Stimulated activated naive CD4-positive, alpha-beta T cell treated with Interleukin-2 at 50 U/mL for 16 hours (primary cell): ENCODE results near the gene EIF2AK3.
A peak's percentile ranks its signal among the peaks of the same experiment; 100 is the strongest.
"Not testable (repeated sequence)": the region's sequence is repeated elsewhere in the genome, so short reads cannot be mapped to it uniquely, and the experiment has no call there.

ENCODE experiments used
- DNase-seq: peaks from one replicate; lab custom pipeline; 2025; lab: John Stamatoyannopoulos, UW

EIF2AK3 gene

DNA sequence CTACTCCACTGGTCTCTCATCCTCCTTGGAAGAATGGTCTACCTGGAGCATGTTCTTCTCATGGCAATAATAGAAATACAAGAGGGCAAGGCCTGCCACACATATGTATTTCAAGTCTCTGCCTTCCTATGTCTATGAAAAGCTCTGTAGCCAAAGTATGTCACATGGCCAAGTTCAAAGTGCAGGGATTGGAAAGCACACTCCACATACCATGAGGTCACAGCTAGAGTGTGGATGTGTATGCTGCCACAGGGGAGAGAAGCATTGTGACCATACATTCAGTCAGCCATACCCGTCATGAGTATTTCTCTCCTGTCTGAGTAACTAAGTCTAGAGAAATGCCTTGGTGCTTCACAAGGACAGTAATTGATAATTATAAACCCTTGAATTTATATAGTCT, 8.8 kb upstream of the EIF2AK3 start:
- no peak for DNase-seq

DNA sequence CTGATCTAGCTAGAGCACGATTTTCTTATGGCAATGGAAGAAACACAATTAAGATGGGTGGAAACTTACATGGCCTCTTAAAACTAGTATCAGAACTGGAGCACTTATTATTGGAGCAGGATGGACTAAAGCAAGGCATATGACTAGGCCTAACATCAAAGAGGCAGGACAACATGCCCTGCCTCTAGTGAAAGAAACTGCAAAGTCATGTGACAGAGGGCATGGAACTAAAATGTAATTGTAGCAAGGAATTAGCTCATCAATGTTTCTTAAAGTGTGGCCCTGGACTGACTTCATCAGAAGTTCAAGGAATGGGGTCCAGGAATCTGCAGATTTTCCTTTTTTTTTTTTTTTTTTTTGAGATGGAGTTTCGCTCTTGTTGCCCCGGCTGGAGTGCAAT, 5.3 kb upstream of the EIF2AK3 start:
- DNase-seq = no peak

DNA sequence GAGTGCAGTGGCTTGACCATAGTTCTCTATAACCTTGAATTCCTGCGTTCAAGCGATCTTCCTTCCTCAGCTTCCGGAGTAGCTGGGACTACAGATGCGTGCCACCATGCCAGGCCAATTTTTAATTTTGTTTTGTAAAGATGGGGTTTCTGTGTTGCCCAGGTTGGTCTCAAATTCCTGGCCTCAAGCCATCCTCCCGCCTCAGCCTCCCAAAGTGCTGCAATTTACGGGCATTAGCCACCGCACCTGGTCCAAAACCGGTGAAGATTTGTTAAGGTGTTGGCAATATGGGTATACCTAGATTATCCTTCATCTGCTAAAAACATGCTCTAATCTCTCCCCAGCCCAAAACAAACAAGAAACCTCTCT, 1.3 kb upstream of the EIF2AK3 start:
- no peak for DNase-seq

DNA sequence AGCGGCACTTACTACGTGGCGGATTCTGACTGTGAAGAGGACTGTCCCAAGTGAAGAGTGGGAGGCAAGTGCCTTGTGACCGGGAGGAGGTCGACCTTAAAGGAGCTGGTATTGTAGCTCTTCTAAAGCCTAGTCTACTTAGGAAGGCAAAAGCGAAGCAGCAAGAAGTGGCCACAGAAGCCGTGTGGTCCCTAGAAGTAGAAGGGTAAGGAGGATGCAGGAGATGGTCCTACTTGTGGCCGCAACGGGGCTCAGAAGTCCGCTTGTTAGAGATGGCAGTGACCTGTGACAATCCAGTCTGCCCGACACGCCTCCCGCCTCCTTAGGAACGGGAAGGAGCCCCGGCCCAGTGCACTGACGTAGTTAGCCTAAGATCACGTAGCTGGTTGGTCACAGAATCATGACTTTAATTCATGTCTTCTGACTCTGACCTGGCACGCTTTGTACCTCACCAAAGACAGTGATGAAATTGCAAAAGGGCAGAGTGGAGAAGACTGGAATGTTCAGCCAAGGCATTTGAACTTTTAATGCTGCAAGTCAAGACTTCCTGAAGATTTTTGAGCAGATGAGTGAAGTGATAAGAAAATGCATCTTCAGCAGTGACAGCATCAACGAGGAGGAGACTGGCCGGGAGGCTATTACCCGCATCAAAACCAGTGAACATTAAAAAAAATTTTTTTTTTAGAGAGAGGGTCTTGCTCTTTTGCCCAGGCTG, 749 bp upstream of the EIF2AK3 start:
- peak; percentile 80 for DNase-seq

DNA sequence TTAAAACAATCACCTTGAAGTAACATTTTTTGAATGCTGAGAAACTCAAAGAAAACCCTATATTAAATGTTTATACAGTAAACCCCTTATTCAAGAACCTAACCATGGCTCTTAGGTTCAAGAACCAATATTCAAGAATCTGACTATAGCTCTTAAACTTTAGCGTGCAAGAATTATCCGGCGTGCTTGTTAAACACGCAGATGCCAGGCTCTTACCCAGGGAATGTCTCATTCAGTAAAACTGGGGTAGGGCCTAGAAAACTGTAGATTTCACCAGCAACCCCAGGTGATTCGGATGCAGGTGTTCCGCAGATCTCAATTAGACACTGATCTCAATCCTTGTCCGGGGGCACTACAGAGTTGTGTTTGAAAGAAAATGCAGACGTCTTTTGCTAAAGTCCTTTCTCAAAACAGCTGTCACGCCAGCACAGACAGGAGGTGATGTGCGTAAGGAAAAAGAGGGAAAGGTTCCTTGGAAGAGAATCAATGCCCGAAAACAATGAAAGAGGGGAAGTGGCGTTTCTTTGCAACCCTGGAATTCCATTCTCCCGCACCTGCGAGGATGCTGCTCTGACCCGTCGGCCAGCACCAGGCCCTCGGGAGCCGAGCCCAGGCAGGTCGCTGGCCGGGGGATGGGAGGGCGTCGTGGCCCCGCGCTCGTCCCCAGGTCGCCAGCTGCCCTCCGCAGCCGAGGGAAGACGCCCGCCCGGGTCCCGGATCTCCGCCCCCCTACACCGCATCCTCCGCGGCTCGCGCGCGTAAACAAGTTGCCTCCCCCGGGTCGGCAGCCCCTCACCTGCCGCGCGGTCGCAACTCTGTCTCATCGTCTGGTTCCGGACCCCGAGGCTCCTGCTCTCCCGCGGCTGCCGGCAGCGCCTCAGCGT, 851 bp downstream of the EIF2AK3 start:
- DNase-seq = peak; percentile 45

DNA sequence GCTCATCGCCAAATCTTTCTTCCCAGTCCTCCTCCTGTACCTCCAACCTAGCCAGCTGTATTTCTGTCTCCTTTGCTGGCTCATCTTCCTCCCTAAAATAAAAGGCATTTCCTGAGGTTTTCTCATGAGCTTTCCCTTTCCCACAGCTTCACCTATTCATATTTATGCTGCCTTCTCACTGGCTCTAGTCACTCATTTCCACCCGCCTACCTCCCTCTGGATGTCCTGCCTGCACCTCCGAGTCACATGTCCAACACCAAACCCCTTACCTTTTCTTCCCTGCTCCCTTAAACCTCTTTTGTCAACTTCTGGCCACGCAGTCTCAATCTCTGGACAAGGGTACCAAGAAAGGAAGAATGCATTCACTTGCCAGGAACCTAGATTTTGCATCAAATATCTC, 2.8 kb downstream of the EIF2AK3 start:
- DNase-seq = no peak

DNA sequence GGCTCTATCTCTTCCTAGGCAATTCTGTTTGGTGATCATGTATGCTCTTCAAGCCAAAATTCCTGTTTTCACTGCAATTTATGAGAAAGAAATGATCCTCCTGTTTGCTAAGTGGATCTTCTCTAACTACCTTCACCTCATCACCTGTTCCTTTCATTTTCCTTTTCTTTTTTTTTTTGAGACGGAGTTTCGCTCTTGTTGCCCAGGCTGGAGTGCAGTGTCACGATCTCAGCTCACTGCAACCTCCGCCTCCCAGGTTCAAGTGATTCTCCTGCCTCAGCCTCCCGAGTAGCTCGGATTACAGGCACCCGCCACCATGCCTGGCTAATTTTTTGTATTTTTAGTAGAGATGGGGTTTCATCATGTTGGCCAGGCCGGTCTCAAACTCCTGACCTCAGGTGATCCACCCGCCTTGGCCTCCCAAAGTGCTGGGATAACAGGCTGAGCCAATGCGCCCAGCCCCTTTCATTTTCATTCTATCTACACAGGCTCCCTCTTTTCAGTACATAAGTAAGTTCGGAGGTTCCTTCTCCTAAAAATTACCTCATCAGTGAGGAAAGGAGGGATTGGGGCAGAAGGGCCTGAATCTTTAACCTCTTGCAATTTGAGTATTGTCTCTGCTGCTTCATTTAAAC, 3.3 kb downstream of the EIF2AK3 start:
- not testable (repeated sequence) for DNase-seq

DNA sequence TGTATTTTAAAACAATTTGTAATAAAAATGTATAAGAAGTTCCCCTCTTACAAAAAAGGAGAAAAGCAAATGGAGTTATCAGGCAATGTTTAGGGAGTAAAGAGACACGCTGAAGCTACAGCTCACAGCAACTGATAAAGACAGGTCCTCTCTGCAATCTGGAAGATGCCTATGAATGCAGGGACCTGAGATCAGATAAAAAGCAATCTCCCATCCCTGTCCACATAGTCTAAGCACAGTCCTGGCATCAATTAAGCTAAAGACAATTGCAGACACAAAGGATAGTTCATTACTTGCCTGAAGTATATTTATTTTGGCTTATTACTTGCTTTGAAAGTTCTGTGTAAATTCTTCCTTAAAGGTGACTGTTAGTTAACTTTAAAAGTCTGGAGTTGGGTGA, 5.0 kb downstream of the EIF2AK3 start:
- DNase-seq = no peak

DNA sequence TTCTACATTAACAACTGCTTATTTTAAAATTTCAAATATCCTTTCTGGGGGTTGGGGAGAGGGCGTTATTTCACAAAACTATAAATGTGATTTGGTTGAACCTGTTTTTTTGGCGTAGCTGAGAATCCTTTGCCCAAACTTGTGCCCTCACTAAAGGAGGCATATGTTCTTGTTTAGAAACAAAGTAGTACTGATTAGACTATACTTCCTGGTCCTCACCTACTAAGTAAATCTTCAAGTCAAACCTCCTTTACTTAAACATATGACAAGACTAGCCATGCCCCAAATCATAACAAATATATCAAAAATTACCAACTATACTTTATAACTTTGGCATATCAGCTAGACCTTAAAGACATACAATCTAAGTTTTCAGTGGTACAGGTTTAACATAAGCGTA, 5.8 kb downstream of the EIF2AK3 start:
- no peak for DNase-seq

DNA sequence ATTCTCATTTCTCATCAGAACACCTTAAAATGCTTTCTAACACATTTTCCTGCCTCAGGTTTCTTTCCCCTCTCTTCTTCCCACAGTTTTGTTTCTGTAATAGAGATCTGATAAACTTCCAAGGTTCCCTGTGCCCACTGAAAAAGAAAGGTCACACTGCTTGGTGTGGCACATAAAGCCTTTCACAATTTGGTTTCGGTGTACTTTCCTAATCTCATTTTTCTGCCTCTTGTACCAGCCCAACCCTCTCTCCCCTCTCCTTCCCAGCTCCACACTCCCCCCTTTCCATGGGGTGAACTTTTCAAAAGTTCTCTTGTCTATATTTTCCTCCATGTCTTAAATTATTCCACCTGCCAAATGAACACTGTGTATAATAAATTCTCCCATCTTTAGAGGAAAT, 7.2 kb downstream of the EIF2AK3 start:
- no peak for DNase-seq

DNA sequence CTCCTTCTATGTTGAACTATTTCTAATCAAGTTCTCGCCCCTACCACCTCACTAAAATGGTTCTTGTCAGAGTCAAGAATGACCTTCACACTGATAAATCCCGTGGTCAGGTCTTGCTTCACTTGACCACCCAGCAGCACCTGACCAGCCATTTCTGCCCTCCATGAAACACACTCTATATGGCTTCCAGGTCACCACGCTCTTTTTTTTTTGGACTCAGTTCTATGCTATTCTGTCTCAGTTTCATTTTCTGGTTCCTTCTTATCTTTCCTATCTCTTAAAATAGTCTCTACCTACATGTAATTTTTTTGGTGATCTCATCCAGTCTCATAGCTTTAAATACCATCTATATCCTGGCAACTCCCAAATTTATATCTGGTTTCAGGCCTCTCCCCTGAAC, 11.4 kb downstream of the EIF2AK3 start:
- DNase-seq = no peak

DNA sequence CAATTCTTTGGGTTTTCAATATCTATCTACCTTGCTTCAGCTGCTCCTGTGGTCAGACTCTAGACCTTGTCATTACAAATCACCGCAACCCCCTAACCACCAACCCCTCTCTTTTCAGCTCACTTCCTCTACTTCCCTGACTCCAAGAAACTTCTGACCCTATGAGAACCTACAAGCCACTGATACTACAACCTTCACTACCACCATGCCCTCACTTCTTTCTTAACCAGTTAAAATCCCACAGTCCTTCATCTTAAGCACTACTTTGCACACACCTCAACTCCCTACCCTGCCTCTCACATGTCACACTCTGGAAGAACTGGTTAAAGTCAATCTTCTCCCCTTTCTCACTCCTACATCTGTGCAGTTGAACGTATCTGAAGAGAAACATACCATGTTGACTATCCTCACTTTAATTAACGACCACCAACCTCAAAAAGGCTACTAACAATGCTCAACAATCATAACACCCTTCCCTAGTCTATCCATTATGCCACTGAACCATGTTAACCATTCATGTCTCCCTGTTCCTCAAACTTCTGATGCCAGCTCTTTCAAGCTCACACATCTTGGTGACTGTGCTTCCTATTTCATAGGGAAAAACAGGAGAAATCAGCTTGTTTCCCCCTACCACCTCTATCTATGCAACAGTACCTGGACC, 12.6 kb downstream of the EIF2AK3 start:
- DNase-seq = no peak

DNA sequence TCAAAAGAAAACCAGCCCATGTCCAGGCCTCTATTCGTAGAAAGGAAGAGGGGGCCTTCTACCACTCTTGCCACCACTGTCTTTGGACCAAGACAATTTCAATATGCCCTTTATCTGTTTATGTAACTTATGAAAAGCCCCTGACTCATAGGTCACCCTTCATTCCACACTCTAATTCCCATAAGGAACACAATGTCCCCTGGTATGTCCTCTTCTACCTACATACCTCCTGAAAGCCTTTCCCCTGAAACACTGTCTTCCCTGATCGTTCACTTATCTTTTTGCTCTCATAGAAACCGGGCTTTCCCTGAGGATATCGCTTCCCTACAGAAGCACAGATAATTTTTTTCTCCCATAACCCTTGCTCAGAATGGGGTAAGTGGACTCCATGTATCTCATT, 13.3 kb downstream of the EIF2AK3 start:
- no peak for DNase-seq

DNA sequence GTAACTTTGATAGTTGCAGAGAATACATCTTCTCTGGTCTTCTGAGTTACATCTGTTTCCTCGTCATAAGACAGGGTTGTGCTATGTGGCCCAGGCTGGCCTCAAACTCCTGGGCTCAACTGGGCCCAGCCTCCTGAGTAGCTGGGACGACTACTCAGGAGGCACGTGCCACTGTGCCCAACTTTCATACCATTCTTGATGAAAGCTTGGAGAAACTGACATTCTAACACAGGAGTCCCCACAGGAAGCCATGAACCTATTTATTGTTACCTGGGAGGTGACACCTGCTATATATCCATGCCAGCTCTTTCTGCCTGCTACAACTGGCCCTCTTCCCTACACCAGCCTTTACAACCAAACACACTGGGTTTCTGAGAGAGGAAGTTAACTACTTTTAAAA, 19.1 kb downstream of the EIF2AK3 start:
- no peak for DNase-seq

DNA sequence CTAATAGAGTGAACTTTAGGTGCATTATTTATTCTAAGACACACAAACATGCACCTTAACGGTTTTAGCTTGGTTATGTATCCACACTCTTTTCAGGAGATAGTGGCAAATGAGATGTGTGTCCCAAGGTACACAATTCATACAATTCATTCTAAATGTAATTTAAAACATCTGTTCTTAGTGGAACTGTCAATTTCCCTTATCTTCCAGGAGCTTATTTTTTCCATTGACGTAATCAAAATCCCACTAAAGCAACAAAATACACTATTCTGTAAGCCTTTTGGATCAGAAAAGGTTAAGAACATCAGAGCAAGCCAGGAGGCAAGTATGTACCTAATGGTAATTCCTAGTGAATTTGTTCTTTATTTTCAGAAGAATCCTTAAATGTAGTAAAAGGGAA, 19.8 kb downstream of the EIF2AK3 start:
- DNase-seq = no peak

DNA sequence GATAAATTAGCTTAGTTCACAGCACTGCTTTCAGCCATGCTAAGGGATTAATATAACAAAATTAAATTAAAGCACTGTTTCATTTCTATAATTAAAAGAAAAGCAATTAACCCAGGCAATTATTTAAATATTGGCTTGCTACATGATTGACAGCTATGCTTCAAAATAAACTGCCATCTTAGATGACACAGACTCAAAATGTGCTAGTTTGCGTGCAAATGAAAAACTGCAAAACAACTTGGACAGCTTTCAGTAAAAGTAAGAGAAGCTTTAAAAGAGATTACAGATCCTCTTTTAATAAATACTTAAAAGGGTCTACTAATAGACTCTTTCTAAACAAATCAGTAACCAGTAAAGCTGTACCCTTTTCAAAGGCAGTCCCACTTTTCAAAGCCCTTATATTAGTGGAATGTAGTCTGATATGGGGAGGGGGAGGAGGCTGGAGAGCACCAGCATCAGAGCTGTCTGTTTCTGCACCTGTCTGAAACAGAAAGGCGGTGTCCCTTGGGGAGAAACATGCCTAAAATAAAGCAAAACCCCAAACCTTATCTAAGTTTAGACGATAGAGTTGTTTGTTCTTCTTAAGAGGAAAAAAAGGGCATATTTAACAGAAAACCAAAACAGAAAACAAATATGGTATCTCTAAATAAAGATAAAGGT, 20.8 kb downstream of the EIF2AK3 start:
- no peak for DNase-seq

DNA sequence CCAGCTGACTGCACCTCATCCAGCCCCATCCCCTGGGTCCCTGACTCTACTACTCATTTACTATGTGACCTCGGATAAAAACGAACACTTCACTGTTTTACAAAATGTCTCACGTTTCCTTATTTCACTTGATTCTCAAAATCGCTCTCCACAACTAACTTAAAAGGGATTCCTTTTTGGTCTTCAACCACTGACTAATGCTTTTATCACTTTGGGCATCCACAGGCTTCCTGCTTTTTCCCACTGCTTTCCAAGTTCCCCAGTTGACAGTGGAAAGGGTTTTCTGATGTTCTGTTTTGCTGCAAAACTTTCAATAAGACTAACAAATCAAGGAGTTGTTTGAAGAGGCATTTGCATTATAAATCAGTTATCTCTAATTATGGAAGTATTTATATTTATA, 24.1 kb downstream of the EIF2AK3 start:
- DNase-seq = no peak

DNA sequence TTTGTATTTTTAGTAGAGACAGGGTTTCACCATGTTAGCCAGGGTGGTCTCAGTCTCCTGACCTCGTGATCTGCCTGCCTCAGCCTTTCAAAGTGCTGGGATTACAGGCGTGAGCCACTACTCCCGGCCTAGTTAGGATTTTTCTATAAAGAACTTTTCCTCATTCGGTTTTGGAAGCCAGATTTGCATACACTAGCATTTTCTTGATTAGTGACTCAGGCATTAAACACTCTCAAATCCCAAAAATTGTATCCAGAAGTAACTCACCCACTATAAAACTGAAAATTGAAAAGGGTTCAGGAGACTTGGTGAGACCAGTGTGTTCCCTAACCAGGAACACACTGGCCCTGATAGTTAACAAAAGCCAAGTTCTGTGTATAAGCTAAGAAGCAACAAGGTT, 25.2 kb downstream of the EIF2AK3 start:
- no peak for DNase-seq

DNA sequence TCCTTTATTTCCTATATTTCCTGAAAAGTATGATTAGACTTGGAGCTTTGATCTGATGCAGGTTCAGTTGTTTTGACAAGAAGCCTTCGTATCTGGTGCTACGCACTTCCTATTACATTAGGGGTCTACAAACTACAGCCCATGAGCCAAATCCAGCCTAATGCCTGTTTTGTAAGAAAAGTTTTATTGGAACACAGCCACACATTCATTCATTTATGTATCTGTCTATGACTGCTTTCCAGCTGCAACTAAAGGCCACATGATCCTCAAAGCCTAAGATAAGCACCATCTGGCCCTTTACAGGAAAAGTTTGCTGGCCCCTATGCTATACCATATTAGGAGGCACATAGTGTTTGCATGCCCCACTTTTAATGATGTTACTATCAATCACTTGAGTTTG, 26.0 kb downstream of the EIF2AK3 start:
- no peak for DNase-seq

DNA sequence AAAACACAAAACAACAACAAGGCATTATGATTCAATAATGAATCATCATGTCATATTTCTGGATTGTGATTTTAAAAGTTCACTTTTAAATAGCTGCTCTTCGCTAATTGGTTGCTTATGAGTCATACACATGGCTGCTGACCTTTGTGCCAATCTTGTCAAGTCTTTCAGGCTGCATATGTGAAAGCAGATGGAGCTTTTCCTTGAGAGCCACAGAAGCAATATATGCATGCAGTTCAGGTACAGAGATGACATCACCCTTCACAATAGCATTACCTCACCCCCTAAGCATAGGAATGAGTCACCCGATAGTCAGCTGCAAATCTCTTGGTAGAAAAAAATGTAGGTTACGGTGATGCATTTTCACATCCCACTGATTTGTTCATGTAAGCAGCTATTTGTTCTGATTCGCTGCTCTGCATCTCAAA, 27.2 kb downstream of the EIF2AK3 start:
- DNase-seq = peak; percentile 32

DNA sequence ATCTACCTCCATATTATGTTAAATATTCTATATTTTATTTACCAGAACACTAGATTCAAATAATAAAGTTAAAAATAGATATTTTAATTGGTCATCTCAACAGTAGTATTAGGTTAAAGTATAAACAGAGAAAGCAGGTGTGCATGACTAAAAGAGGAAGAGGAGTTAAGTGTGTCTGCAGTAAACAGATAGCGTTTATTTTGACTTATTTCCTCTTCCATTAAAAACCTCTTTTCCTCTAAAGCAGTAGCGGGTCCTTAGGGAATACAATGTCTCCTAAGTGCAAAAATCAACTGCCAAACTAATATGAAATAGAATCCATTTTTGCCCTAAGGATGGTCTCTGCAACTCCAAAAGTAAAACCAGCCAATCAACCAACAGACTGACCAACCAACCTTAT, 27.7 kb downstream of the EIF2AK3 start:
- DNase-seq = no peak

DNA sequence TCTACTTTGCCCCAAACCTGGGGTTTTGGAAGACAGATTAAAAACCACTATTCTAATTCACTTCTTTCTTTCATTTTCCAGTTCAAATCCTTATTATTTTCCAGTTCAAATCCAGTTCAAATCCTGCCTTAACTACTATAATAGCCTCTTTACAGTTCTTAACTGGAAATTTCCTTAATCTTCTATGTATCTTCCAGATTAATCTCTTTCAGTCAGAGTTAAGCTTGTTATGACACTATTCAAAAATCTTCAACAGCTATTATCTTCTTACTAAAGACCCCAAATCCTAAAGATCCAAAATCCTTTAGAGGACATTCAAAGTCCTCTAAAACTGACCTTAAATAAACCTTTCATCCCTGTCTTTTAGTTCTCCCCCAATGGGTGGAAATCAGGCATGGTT, 30.1 kb downstream of the EIF2AK3 start:
- no peak for DNase-seq
